ENCODE measurements around the gene AMPD2.

Gene AMPD2

GRCh38 chr1:109586055-109586454 is 33.6 kb upstream of the AMPD2 start:
- FAIRE-seq, result no peak
- no peak for TF ChIP-seq CTCF (IDR thresholded peaks at IDR 0.05; ENCODE audit: insufficient read depth, missing control alignments)
- DNase-seq (ENCODE audit: insufficient read length, low spot score), result no peak

- no peak for DNase-seq (ENCODE audit: insufficient read length, low spot score)
- no peak for FAIRE-seq
- no peak for TF ChIP-seq CTCF (IDR thresholded peaks at IDR 0.05; ENCODE audit: insufficient read depth, missing control alignments)
Measured at GRCh38 chr1:109589177-109589576, 30.5 kb upstream of the AMPD2 start.

GRCh38 chr1:109589679-109590078 is 30.0 kb upstream of the AMPD2 start:
- TF ChIP-seq CTCF (IDR thresholded peaks at IDR 0.05; ENCODE audit: insufficient read depth, missing control alignments), result no peak
- no peak for FAIRE-seq

GRCh38 chr1:109592916-109593315 is 26.7 kb upstream of the AMPD2 start:
- FAIRE-seq, result no peak
- no peak for TF ChIP-seq CTCF (IDR thresholded peaks at IDR 0.05; ENCODE audit: insufficient read depth, missing control alignments)

More at GRCh38 chr1:109589679-109590078, 30.0 kb upstream of the AMPD2 start:
- DNase-seq (ENCODE audit: insufficient read length, low spot score), result no peak

GRCh38 chr1:109595531-109595930 is 24.1 kb upstream of the AMPD2 start:
- FAIRE-seq (no peak), DNase-seq (ENCODE audit: insufficient read length, low spot score) (no peak)

More at GRCh38 chr1:109592916-109593315, 26.7 kb upstream of the AMPD2 start:
- no peak for DNase-seq (ENCODE audit: insufficient read length, low spot score)

GRCh38 chr1:109598156-109598555 is 21.5 kb upstream of the AMPD2 start:
- no peak for TF ChIP-seq CTCF (IDR thresholded peaks at IDR 0.05; ENCODE audit: insufficient read depth, missing control alignments)
- DNase-seq (ENCODE audit: insufficient read length, low spot score) (no peak), FAIRE-seq (no peak)

More at GRCh38 chr1:109595531-109595930, 24.1 kb upstream of the AMPD2 start:
- TF ChIP-seq CTCF (IDR thresholded peaks at IDR 0.05; ENCODE audit: insufficient read depth, missing control alignments), result no peak

- no peak for DNase-seq (ENCODE audit: insufficient read length, low spot score)
- TF ChIP-seq CTCF (IDR thresholded peaks at IDR 0.05; ENCODE audit: insufficient read depth, missing control alignments), result peak; percentile 10
- FAIRE-seq, result no peak
Measured at GRCh38 chr1:109598655-109599054, 21.0 kb upstream of the AMPD2 start.
